IMR-90 (cell line): ENCODE measurements around the gene NES. TPM values are rescaled to one million over a fixed set of nuclear protein-coding genes. Genes with fewer than 3 reads are reported as not detected.

Source experiments
- ATAC-seq: fragments of 200-7000 bp; cut with Tn5 transposase; 2 replicates; pipeline ENCODE4 v1.9.1; 2020; ENCODE audit warnings: low read depth, mild to moderate bottlenecking, moderate library complexity
- BruUV-seq: library from RNA; stranded (reverse); fragments of 400-500 nt; replicated peaks from 2 replicates; lab custom pipeline; 2021; lab: Mats Ljungman, UMichigan
- CTCF ChIA-PET: fragments of 300-600 bp; formaldehyde crosslinking; extraction: SDS; loops from one replicate; lab custom pipeline; 2021; ENCODE audit warnings: antibody characterized with exemption; lab: Yijun Ruan, JAX
- POLR2A ChIA-PET: fragments of 300-600 bp; sonication (Branson Sonifier 250); formaldehyde crosslinking; loops from one replicate; lab custom pipeline; 2022; ENCODE audit warnings: antibody characterized with exemption; ENCODE audit not compliant: unreplicated experiment; lab: Charles Lee
- DNase-seq: peaks from one replicate; pipeline ENCODE4 v3.0.0; 2013
- H2AFZ ChIP-seq: replicated peaks from 2 replicates; pipeline ENCODE3; 2013; ENCODE audit warnings: low read length, mild to moderate bottlenecking; ENCODE audit not compliant: poor library complexity
- H2AK5ac ChIP-seq: 2 replicates; pipeline ENCODE4 v1.6.1; 2013; ENCODE audit warnings: low read depth, low read length, inconsistent platforms
- H2AK9ac ChIP-seq: replicated peaks from 2 replicates; pipeline ENCODE3; 2013; ENCODE audit warnings: mild to moderate bottlenecking, low read depth, low read length, moderate library complexity; ENCODE audit not compliant: poor library complexity
- H2BK120ac ChIP-seq: 2 replicates; pipeline ENCODE4 v1.6.1; 2013; ENCODE audit warnings: low read depth, low read length, inconsistent platforms
- H2BK15ac ChIP-seq: 3 replicates; pipeline ENCODE4 v1.6.1; 2013; ENCODE audit warnings: low read depth, low read length, inconsistent platforms
- H2BK20ac ChIP-seq: 2 replicates; pipeline ENCODE4 v1.6.1; 2013; ENCODE audit warnings: low read depth, mild to moderate bottlenecking, inconsistent platforms, low read length, moderate library complexity
- H2BK5ac ChIP-seq: 2 replicates; pipeline ENCODE4 v1.6.1; 2013; ENCODE audit warnings: mild to moderate bottlenecking, low read depth, low read length, inconsistent platforms; ENCODE audit not compliant: poor library complexity, severe bottlenecking
- H3K14ac ChIP-seq: replicated peaks from 2 replicates; pipeline ENCODE4 v1.6.1; 2013; ENCODE audit warnings: low read depth, low read length, inconsistent platforms
- H3K18ac ChIP-seq: 2 replicates; pipeline ENCODE4 v1.6.1; 2013; ENCODE audit warnings: low read depth, low read length, control low read depth
- H3K23ac ChIP-seq: 2 replicates; pipeline ENCODE4 v1.6.1; 2013; ENCODE audit warnings: low read depth, low read length, inconsistent platforms
- H3K27ac ChIP-seq: 2 replicates; pipeline ENCODE4 v1.5.1; 2013; ENCODE audit warnings: mild to moderate bottlenecking, control low read depth, low read length; ENCODE audit not compliant: insufficient read depth
- H3K27me3 ChIP-seq: 2 replicates; pipeline ENCODE4 v1.6.1; 2013; ENCODE audit warnings: low read length; ENCODE audit not compliant: control insufficient read depth, insufficient read depth
- H3K36me3 ChIP-seq: 2 replicates; pipeline ENCODE4 v1.6.1; 2013; ENCODE audit warnings: low read length, mixed read lengths; ENCODE audit not compliant: control insufficient read depth, insufficient read depth
- H3K4ac ChIP-seq: 2 replicates; pipeline ENCODE4 v1.6.1; 2013; ENCODE audit warnings: low read depth, low read length, inconsistent platforms
- H3K4me1 ChIP-seq: 2 replicates; pipeline ENCODE4 v1.6.1; 2013; ENCODE audit warnings: low read length, mixed read lengths; ENCODE audit not compliant: control insufficient read depth, insufficient read depth
- H3K4me2 ChIP-seq: 2 replicates; pipeline ENCODE4 v1.6.1; 2013; ENCODE audit warnings: low read depth, mild to moderate bottlenecking, control low read depth, low read length, moderate library complexity
- H3K4me3 ChIP-seq: 2 replicates; pipeline ENCODE4 v1.5.1; 2013; ENCODE audit warnings: low read depth, mild to moderate bottlenecking, control low read depth, low read length, moderate library complexity; ENCODE audit not compliant: insufficient read depth
- H3K56ac ChIP-seq: 2 replicates; pipeline ENCODE4 v1.6.1; 2013; ENCODE audit warnings: low read length, inconsistent platforms; ENCODE audit not compliant: insufficient read depth; ENCODE audit errors: extremely low read depth
- H3K79me1 ChIP-seq, 2 experiments: 2 replicates each; pipeline ENCODE4 v1.6.1; 2013; ENCODE audit warnings: low read length in 2 of 2, inconsistent platforms in 1 of 2, low read depth in 1 of 2
- H3K9ac ChIP-seq: 2 replicates; pipeline ENCODE4 v1.6.1; 2013; ENCODE audit warnings: low read depth, low read length, control low read depth
- H3K9me1 ChIP-seq: 2 replicates; pipeline ENCODE4 v1.6.1; 2013; ENCODE audit warnings: low read length, inconsistent platforms; ENCODE audit not compliant: insufficient read depth
- H3K9me3 ChIP-seq: 2 replicates; pipeline ENCODE4 v1.6.1; 2013; ENCODE audit warnings: low read length; ENCODE audit not compliant: control insufficient read depth, insufficient read depth
- H4K20me1 ChIP-seq: 2 replicates; pipeline ENCODE4 v1.6.1; 2013; ENCODE audit warnings: low read length, inconsistent platforms; ENCODE audit not compliant: insufficient read depth
- H4K5ac ChIP-seq: 2 replicates; pipeline ENCODE4 v1.6.1; 2013; ENCODE audit warnings: mild to moderate bottlenecking, low read depth, low read length, control low read depth
- H4K8ac ChIP-seq, 2 experiments: 2 replicates each; pipeline ENCODE4 v1.6.1; 2013; ENCODE audit warnings: low read depth in 2 of 2, low read length in 2 of 2, control low read depth in 1 of 2, inconsistent platforms in 1 of 2
- H4K91ac ChIP-seq: 2 replicates; pipeline ENCODE4 v1.6.1; 2013; ENCODE audit warnings: low read depth, low read length, inconsistent platforms; ENCODE audit not compliant: insufficient read depth
- CEBPB ChIP-seq: IDR thresholded peaks from 2 replicates; pipeline ENCODE4 v1.6.1; 2012; ENCODE audit warnings: low read depth, low read length, improper control_type of control experiment
- FOS ChIP-seq: fragments of 150-350 bp; IDR thresholded peaks from 2 replicates; pipeline ENCODE4 v1.6.1; 2016; ENCODE audit warnings: low read depth, low read length
- MXI1 ChIP-seq: IDR thresholded peaks from 2 replicates; pipeline ENCODE4 v1.6.1; 2012; ENCODE audit warnings: low read depth, mild to moderate bottlenecking, low read length, moderate library complexity, borderline replicate concordance
- NFE2L2 ChIP-seq: fragments of 150-350 bp; IDR thresholded peaks from 2 replicates; pipeline ENCODE4 v1.6.1; 2016; ENCODE audit warnings: low read depth, mild to moderate bottlenecking, low read length
- POLR2A ChIP-seq: IDR thresholded peaks from 2 replicates; pipeline ENCODE4 v1.6.1; 2012; ENCODE audit warnings: mild to moderate bottlenecking, low read depth, low read length
- RCOR1 ChIP-seq: IDR thresholded peaks from 2 replicates; pipeline ENCODE4 v1.6.1; 2012; ENCODE audit warnings: mild to moderate bottlenecking, low read length, improper control_type of control experiment; ENCODE audit not compliant: insufficient replicate concordance
- RFX5 ChIP-seq: IDR thresholded peaks from 2 replicates; pipeline ENCODE4 v1.8.0; 2012; ENCODE audit warnings: low read depth, mild to moderate bottlenecking, low read length, moderate library complexity
- SMC3 ChIP-seq: fragments of 150-350 bp; IDR thresholded peaks from 2 replicates; pipeline ENCODE4 v1.6.1; 2016; ENCODE audit warnings: low read depth, mild to moderate bottlenecking, antibody characterized with exemption, low read length, moderate library complexity
- WGBS, 2 experiments: methylation state at CpG; one replicate each; pipeline versions ENCODE4 v1.1.5 to v1.1.7; 2013; ENCODE audit warnings: missing lambda C conversion rate in 2 of 2; ENCODE audit not compliant: insufficient read length in 1 of 2; ENCODE audit errors: extremely low coverage in 2 of 2; 5-methylcytosine and 5-hydroxymethylcytosine counted together
- dilution Hi-C: fragments of 300-500 bp; cut with HindIII; formaldehyde crosslinking; loops from one replicate; pipeline ENCODE4 v1.14.3; 2018; ENCODE audit warnings: low sequenced_read_pairs; ENCODE audit not compliant: unreplicated experiment
- in situ Hi-C: fragments of 300-500 bp; cut with MboI; formaldehyde crosslinking; loops from 3 replicates; pipeline ENCODE4 v1.14.3; 2019; ENCODE audit warnings: low sequenced_read_pairs, inconsistent platforms, mixed read lengths
- intact Hi-C: fragments of 100-400 bp; cut with micrococcal nuclease; formaldehyde crosslinking; loops from 2 replicates; pipeline ENCODE4 v1.10.0; 2022
- polyA plus RNA-seq, 3 experiments: library from polyadenylated mRNA; depleted of rRNA; stranded (reverse); fragments of >200 nt; gene quantifications; 2 replicates each; pipeline ENCODE4 v1.2.3, GENCODE V29; 2012; ENCODE audit warnings: low replicate concordance in 1 of 3
- total RNA-seq: library from RNA; depleted of rRNA; stranded (reverse); fragments of >200 nt; gene quantifications from 2 replicates; pipeline ENCODE4 v1.2.3, GENCODE V29; 2012

The NES gene
- total and polyA plus RNA-seq, 2 of the 4 experiments (the other 2 are of a cell fraction): 25.3 to 40.1 TPM

GRCh38 chr1:156697481-156697880 lies 20.3 kb upstream of the NES start:
- Histone ChIP-seq H4K91ac (no peak overlapping the region), H2BK20ac (no peak overlapping the region), H3K4me1 (no peaks in the 10 kb centered on the region), H3K36me3 (no peaks in the 10 kb centered on the region), H3K9ac (no peak overlapping the region), H3K4me3 (no peak overlapping the region), H2BK15ac (no peak overlapping the region), H3K9me3 (no peaks in the 10 kb centered on the region), H3K18ac (no peak overlapping the region), H2AK9ac (no peak overlapping the region), H3K27me3 (peaks cover 2% of the 10 kb centered on the region; the same call in 1 of the 2 replicates), H3K56ac (no peak overlapping the region), H3K27ac (no peak overlapping the region), H3K9me1 (no peaks in the 10 kb centered on the region), H3K4ac (no peak overlapping the region), H3K79me1 (no peaks in the 10 kb centered on the region), H3K4me2 (no peak overlapping the region), H3K14ac (no peak overlapping the region), H2BK120ac (no peak overlapping the region), H3K23ac (no peak overlapping the region), H4K8ac (no peak overlapping the region), H2BK5ac (no peak overlapping the region), H4K20me1 (no peaks in the 10 kb centered on the region), H4K5ac (no peak overlapping the region), H2AFZ (no peak overlapping the region), H2AK5ac (no peak overlapping the region)
- POLR2A ChIA-PET: no interaction called here
- intact Hi-C loops: no loop called here
- TF ChIP-seq CEBPB: no peak
- no peak for TF ChIP-seq MXI1
- no peak for TF ChIP-seq RFX5
- TF ChIP-seq RCOR1: no peak
- TF ChIP-seq POLR2A: no peak
- TF ChIP-seq SMC3: no peak
- no peak for TF ChIP-seq FOS
- no peak for TF ChIP-seq NFE2L2
- in situ Hi-C loops: loop anchor here (10.0 kb wide), 1 partner anchor 187 kb away; no protein-coding TSS in a partner anchor
- 88% methylated on average over 4 of the region's 8 CpGs; no CpG with 5 or more reads in 1 of the 2 experiments for WGBS, 2 experiments
- ATAC-seq: no peak
- CTCF ChIA-PET: no interaction called here
- BruUV-seq: no TSS peak
- dilution Hi-C loops: no loop called here
- no peak for DNase-seq
